VCaP (cell line): ENCODE data around the gene ZNF652.

Source experiments
- H3K27ac ChIP-seq: fragments of 450-650 bp; 2 replicates; pipeline ENCODE4 v1.5.1; 2017
- TF ChIP-seq, protein P1 (sequence below): fragments of 450-650 bp; conservative IDR thresholded peaks from 2 replicates; pipeline ENCODE4 v1.5.1; 2017; ENCODE audit warnings: mild to moderate bottlenecking, moderate library complexity

The ZNF652 gene

DNA sequence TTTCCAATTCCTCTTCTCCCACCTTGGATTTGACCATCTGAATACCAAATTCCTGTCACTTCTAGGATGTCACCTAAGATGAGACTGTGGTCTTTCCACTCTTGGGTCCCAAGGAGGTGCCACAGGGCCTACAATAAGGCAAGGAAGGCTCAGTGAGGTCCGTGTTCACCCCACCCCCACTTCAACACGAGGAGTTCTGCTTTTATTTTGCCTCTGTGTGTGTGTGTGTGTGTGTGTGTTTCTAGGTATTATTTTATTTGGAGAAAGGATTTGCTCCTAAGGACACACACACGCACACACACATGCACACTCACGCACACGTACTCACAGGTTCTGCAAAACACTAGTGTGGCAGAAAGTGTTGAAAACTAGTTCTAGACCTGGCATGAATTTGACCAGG lies 106.9 kb downstream of the ZNF652 start:
- TF ChIP-seq, protein P1, sequence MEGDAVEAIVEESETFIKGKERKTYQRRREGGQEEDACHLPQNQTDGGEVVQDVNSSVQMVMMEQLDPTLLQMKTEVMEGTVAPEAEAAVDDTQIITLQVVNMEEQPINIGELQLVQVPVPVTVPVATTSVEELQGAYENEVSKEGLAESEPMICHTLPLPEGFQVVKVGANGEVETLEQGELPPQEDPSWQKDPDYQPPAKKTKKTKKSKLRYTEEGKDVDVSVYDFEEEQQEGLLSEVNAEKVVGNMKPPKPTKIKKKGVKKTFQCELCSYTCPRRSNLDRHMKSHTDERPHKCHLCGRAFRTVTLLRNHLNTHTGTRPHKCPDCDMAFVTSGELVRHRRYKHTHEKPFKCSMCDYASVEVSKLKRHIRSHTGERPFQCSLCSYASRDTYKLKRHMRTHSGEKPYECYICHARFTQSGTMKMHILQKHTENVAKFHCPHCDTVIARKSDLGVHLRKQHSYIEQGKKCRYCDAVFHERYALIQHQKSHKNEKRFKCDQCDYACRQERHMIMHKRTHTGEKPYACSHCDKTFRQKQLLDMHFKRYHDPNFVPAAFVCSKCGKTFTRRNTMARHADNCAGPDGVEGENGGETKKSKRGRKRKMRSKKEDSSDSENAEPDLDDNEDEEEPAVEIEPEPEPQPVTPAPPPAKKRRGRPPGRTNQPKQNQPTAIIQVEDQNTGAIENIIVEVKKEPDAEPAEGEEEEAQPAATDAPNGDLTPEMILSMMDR: no peak
- H3K27ac ChIP-seq: no peak overlapping the region

DNA sequence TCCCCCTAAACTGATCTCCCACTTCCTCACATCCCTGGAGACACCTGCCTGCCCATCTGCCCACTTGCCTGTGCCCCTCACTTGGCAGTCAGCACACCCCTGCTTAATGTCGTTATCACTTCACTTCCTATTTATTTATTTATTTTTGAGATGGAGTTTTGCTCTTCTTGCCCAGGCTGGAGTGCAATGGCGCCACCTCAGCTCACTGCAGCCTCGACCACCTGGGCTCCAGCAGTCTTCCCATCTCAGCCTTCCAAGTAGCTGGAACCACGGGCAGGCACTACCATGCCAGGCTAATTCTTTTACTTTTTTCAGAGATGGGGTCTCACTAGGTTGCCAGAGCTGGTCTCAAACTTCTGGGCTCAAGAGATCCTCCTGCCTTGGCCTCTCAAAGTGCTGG lies 108.0 kb downstream of the ZNF652 start:
- TF ChIP-seq, protein P1: peak; percentile 23
- no peak overlapping the region for H3K27ac ChIP-seq

DNA sequence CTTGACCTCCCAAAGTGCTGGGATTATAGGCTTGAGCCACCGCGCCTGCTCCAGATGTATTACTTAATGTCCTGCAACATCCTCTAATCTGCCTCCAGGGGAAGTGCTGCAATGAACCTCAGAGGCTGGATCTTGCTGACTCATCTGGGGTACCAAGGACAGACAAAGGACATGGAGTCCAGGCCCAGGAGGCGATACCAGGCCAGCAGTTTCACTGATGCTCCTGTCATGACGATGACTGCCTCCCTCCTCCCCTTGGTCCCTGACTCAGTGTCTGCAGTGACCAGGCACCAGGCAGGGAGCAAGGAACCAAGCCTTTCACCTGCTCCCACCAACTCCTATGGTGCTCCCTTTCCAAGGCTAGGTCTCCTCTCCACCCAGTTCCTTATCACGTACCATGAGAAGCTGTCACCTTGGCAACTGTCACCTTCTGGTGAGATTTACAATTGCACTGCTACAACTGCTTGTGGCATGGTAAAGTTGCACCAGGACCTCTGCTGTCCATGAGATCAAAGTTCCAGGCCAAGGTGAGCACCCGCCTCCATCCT lies 109.8 kb downstream of the ZNF652 start:
- TF ChIP-seq, protein P1: no peak; the same call in 1 of the 2 replicates
- H3K27ac ChIP-seq: no peak overlapping the region

DNA sequence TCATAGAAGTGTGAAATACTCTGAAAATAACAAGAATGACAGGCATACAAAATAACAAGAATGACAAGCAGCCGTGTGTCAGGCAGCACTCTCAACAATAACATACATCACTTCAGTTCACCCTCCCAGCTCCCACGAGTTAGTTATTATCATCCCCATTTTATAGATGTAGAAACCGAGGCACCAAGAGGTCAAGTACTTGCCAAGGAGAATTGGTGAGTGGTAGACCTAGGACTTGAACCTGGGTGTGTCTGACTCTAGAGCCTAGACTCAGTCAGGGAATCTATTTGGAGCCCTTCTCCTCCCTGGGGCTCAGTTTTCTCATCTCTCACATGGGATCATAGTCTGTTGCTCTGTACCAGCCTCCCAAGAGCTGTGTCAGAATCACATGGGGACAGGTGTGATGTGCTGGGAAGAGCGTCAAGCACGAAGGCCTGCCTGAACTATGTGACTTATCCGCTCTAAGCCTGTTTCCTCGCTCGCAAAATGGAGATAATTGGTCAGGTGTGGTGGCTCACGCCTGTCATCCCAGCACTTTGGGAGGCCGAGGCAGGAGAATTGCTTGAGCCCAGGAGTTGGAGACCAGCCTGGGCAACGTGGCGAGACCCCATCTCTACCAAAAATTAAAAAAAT lies 112.0 kb downstream of the ZNF652 start:
- TF ChIP-seq, protein P1: no peak
- no peak overlapping the region for H3K27ac ChIP-seq

DNA sequence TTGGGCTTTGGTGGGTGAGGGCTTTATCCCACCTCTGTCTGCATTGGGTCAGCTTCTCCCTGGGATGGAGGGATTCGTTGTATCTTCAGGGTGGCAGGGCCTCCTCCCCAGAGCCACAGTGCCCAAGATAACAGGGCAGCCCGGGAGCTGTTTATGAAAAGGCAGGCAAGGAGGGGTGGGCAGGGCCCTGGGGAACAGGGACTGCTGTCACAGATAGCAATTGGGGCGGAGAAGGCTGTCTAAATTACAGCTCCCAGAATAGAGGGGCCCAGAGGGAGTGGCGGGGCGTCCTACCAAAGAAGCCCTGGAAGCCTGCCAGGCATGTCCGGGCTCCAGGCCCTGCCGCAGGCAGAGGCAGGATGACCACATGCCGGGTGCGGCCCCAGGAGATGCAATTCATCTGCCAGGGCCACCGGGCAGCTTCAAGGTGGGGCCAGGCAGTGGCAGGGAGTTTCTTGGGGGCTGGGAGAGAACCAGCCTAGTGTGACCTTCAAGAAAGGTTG lies 112.7 kb downstream of the ZNF652 start:
- TF ChIP-seq, protein P1: no peak

DNA sequence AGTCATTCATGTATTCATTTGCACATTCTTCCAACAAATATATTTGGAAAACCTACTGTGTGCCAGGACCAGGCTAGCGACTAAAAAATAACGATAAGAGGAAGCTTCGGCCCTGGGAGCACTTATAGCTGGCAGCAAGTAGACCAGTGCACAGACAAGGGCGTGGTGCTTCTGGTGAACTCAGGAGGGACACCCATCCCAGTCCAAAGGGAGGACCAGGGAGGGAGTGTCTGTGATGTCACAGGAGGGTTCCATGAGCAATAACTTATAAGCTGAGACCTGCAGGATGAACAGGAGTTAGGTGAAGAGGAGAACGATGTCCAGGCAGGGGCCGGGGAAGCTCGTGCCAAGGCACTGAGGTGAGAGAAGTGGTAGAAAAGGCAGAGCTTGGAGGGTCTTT lies 114.1 kb downstream of the ZNF652 start:
- TF ChIP-seq, protein P1: no peak

More for the DNA sequence above, 112.7 kb downstream of the ZNF652 start:
- no peak overlapping the region for H3K27ac ChIP-seq

DNA sequence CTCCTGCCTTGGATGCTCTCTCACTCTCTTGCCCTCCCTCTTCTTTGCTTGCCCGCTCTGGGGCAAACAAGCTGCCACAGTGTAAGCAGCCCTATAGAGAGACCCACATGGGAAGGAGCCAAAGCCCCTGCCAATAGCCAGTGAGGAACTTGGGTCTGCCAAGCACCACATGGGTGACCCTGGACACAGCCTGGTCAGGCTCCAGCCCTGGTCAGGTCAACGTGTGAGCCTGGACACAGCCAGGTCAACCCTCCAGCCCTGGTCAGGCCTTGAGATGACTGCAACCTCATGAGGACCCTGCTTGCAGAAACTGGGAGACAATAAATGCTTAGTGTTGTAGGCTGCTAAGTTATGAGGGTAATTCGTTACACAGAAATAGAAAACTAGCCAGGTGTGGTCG lies 117.2 kb downstream of the ZNF652 start:
- no peak overlapping the region for H3K27ac ChIP-seq
- TF ChIP-seq, protein P1: no peak

More for the DNA sequence above, 114.1 kb downstream of the ZNF652 start:
- no peak overlapping the region for H3K27ac ChIP-seq
